PC-3 (cell line): ENCODE results near the gene COPS3. TPM values are rescaled to one million over a fixed set of nuclear protein-coding genes. Genes with fewer than 3 reads are reported as not detected.

Experiments used
- ATAC-seq: fragments of 200-7000 bp; cut with Tn5 transposase; 2 replicates; pipeline ENCODE4 v1.9.1; 2020; ENCODE audit warnings: mild to moderate bottlenecking, moderate library complexity
- Bru-seq: library from RNA; stranded (reverse); fragments of 400-500 nt; gene quantifications from one replicate; lab custom pipeline; 2021; lab: Mats Ljungman, UMichigan
- BruChase-seq, 2 experiments: library from RNA; stranded (reverse); fragments of 400-500 nt; gene quantifications; one replicate each; lab custom pipeline; 2021; lab: Mats Ljungman, UMichigan
- BruUV-seq: library from RNA; stranded (reverse); fragments of 400-500 nt; replicated peaks from 2 replicates; lab custom pipeline; 2021; lab: Mats Ljungman, UMichigan
- CTCF ChIA-PET: fragments of 300-600 bp; sonication (Branson Sonifier 250); formaldehyde crosslinking; loops from one replicate; lab custom pipeline; 2022; ENCODE audit warnings: antibody characterized with exemption; lab: Charles Lee
- POLR2A ChIA-PET: fragments of 300-600 bp; sonication (Branson Sonifier 250); formaldehyde crosslinking; loops from one replicate; lab custom pipeline; 2022; ENCODE audit warnings: antibody characterized with exemption; ENCODE audit not compliant: unreplicated experiment; lab: Charles Lee
- DNase-seq: peaks from one replicate; pipeline ENCODE4 v3.0.0-alpha.2; 2015
- H2AFZ ChIP-seq: fragments of 300-600 bp; sonication (generic); 2 replicates; pipeline ENCODE4 v1.6.0; 2016; ENCODE audit warnings: antibody characterized with exemption, low read length
- H3F3A ChIP-seq: fragments of 300-600 bp; sonication (generic); one replicate; pipeline ENCODE4 v1.6.0; 2017; ENCODE audit warnings: antibody characterized with exemption, low read length, control low read depth, mild to moderate bottlenecking; ENCODE audit not compliant: unreplicated experiment
- H3K27ac ChIP-seq: fragments of 300-600 bp; sonication (generic); 2 replicates; pipeline ENCODE4 v1.5.1; 2016; ENCODE audit warnings: mild to moderate bottlenecking, low read length
- H3K27me3 ChIP-seq: fragments of 300-600 bp; sonication (generic); 2 replicates; pipeline ENCODE4 v1.6.1; 2016; ENCODE audit warnings: low read length, mixed read lengths
- H3K36me3 ChIP-seq: fragments of 300-600 bp; sonication (generic); 2 replicates; pipeline ENCODE4 v1.6.1; 2016; ENCODE audit warnings: low read depth, mixed run types, low read length, mixed read lengths
- H3K4me1 ChIP-seq: fragments of 300-600 bp; sonication (generic); 2 replicates; pipeline ENCODE4 v1.5.1; 2016; ENCODE audit warnings: low read length; ENCODE audit not compliant: insufficient read depth
- H3K4me2 ChIP-seq: fragments of 300-600 bp; sonication (generic); 2 replicates; pipeline ENCODE4 v1.6.0; 2016; ENCODE audit warnings: low read length
- H3K4me3 ChIP-seq: fragments of 300-600 bp; sonication (generic); 2 replicates; pipeline ENCODE4 v1.5.1; 2016; ENCODE audit warnings: mild to moderate bottlenecking, low read length, mixed read lengths
- H3K79me2 ChIP-seq: fragments of 300-600 bp; sonication (generic); 2 replicates; pipeline ENCODE4 v1.6.1; 2017; ENCODE audit warnings: low read length, mixed read lengths
- H3K9ac ChIP-seq: fragments of 300-600 bp; sonication (generic); 2 replicates; pipeline ENCODE4 v1.6.0; 2016; ENCODE audit warnings: mild to moderate bottlenecking, low read length
- H3K9me2 ChIP-seq: fragments of 300-600 bp; sonication (generic); replicated peaks from 2 replicates; pipeline ENCODE4 v1.6.1; 2016; ENCODE audit warnings: mixed run types, low read length, mixed read lengths
- H3K9me3 ChIP-seq: fragments of 300-600 bp; sonication (generic); 2 replicates; pipeline ENCODE4 v1.6.1; 2016; ENCODE audit warnings: low read length, mixed read lengths
- H4K20me1 ChIP-seq: fragments of 300-600 bp; sonication (generic); 2 replicates; pipeline ENCODE4 v1.6.1; 2016; ENCODE audit warnings: low read length, mixed read lengths
- EZH2 ChIP-seq: fragments of 300-600 bp; sonication (generic); IDR thresholded peaks from one replicate; pipeline ENCODE4 v1.6.1; 2017; ENCODE audit warnings: antibody characterized with exemption, mild to moderate bottlenecking, low read length; ENCODE audit not compliant: unreplicated experiment
- EZH2phosphoT487 ChIP-seq: fragments of 300-600 bp; sonication (generic); IDR thresholded peaks from 2 replicates; pipeline ENCODE4 v1.6.1; 2018; ENCODE audit warnings: mild to moderate bottlenecking, antibody characterized with exemption, low read length, borderline replicate concordance
- intact Hi-C: fragments of 100-400 bp; cut with micrococcal nuclease; formaldehyde crosslinking; loops from 2 replicates; pipeline ENCODE4 v1.9.0; 2023
- long read RNA-seq: library from polyadenylated mRNA; unstranded; transcript quantifications from one replicate; pipeline ENCODE4 v2.0.0, GENCODE V29; 2021; ENCODE audit not compliant: unreplicated experiment
- total RNA-seq: library from RNA; depleted of rRNA; stranded (reverse); fragments of >200 nt; gene quantifications from 2 replicates; pipeline ENCODE4 v1.2.3, GENCODE V29; 2014; rRNA removed
- TF ChIP-seq, protein P1 (sequence below): fragments of 300-600 bp; sonication (generic); conservative IDR thresholded peaks from 2 replicates; pipeline ENCODE4 v1.5.1; 2017; ENCODE audit warnings: antibody characterized with exemption, low read depth, mild to moderate bottlenecking, low read length

The COPS3 gene
- 178 and 205 TPM in 2 replicates for total RNA-seq
- Bru-seq, nascent RNA, result percentile 76 among the genes with signal in this experiment
- percentile 84 among the genes with signal in this experiment for BruChase-seq, experiment 1, labeled RNA remaining after a 6-hour chase
- percentile 73 among the genes with signal in this experiment for BruChase-seq, experiment 2, labeled RNA remaining after a 2-hour chase
- long read RNA-seq, transcript COPS3-201 (12 exons, 1,641 nt), result major isoform, 58 of 84 reads
- long read RNA-seq, partial matches to known transcripts, result 1 of 84 reads
- long read RNA-seq, other reads (novel, unspliced or antisense), result 23 of 84 reads

DNA sequence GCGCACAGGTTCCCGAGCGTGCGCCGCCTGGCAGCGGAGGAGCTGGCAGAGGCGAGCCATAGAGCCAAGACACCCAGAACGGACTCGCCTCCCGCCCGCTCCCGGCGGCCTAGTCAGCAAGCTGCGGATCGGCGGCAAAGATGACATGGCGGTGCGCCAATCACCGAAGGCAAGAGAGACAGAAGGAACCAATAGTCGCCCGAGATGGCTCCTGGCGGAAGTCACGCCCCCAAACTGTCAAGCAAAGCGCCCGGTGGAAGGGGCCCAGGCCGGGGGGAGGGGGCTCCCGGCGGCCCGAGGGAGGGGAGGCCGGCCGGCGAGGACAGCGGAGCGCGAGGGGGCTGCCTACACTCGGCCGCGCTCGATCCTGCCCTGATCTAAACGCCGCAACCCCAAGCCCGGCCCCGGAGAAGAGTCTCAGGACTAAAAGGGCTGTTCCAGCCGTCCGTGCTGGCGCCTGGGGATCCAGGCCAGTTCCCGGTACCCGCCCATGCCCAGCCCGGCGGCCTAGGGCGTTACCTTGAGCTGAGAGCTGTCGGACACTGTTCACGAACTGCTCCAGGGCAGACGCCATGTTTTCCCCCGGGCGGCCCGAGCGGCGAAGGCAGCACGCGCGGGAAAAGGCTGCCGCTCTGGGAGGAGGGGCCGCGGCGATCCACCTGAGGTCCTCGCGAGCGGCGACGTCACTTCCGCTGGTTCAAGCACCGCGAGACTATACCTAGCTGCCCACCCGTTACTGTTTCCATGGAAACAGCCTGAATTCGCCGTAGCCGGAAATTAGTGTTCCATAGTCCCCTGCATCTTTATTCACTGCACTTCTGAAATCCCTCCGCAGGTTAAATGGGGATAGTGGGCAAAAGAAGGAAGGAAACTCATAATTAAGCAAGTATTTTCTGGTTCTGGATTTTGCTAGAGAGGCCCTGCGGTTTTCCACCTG is at the start of gene COPS3:
COPS3 (minus strand) TSS at position 634 of the 937 bp plus-strand sequence; CDS start at position 574, 60 bp downstream.
- Histone ChIP-seq H3F3A (no peaks in the 10 kb centered on the region), H2AFZ (peak within 1 kb of the TSS; percentile 93), H3K9ac (peak within 1 kb of the TSS; percentile 98), H3K4me2 (peak within 1 kb of the TSS; percentile 89), H3K79me2 (peaks cover 50% of the 10 kb centered on the region), H3K4me3 (peak within 1 kb of the TSS; percentile 82), H3K4me1 (peaks cover 16% of the 10 kb centered on the region), H3K27me3 (no peaks in the 10 kb centered on the region), H3K9me3 (no peaks in the 10 kb centered on the region), H3K27ac (peak within 1 kb of the TSS; percentile 88), H4K20me1 (peaks cover 39% of the 10 kb centered on the region), H3K36me3 (peaks cover 7% of the 10 kb centered on the region; the same call in 1 of the 2 replicates), H3K9me2 (no peaks in the 10 kb centered on the region)
- intact Hi-C loops, result loop anchor here (5.0 kb wide), 1 partner anchor 44 kb away; the partner anchor contains the start of gene FLCN
- ChIA-PET POLR2A (interaction anchor here (0.7 kb wide), 2 partner anchors 12 to 46 kb away, joined by 3 to 4 read pairs; no protein-coding TSS in a partner anchor), CTCF (interaction anchor here (0.6 to 0.7 kb wide), 3 partner anchors 40 to 290 kb away, joined by 3 to 5 read pairs (median 4); no protein-coding TSS in a partner anchor)
- ATAC-seq (peak; percentile 93), DNase-seq (peak; percentile 99)
- BruUV-seq, result no TSS peak
- TF ChIP-seq EZH2phosphoT487, result no peak
- no peak for TF ChIP-seq EZH2
- TF ChIP-seq, protein P1, sequence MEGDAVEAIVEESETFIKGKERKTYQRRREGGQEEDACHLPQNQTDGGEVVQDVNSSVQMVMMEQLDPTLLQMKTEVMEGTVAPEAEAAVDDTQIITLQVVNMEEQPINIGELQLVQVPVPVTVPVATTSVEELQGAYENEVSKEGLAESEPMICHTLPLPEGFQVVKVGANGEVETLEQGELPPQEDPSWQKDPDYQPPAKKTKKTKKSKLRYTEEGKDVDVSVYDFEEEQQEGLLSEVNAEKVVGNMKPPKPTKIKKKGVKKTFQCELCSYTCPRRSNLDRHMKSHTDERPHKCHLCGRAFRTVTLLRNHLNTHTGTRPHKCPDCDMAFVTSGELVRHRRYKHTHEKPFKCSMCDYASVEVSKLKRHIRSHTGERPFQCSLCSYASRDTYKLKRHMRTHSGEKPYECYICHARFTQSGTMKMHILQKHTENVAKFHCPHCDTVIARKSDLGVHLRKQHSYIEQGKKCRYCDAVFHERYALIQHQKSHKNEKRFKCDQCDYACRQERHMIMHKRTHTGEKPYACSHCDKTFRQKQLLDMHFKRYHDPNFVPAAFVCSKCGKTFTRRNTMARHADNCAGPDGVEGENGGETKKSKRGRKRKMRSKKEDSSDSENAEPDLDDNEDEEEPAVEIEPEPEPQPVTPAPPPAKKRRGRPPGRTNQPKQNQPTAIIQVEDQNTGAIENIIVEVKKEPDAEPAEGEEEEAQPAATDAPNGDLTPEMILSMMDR, result no peak

- Histone ChIP-seq H3K9me3 (no peaks in the 10 kb centered on the region), H3K4me2 (no peak overlapping the region), H3K27me3 (no peaks in the 10 kb centered on the region), H2AFZ (no peak overlapping the region), H3K27ac (no peak overlapping the region), H3K9me2 (no peaks in the 10 kb centered on the region), H4K20me1 (no peaks in the 10 kb centered on the region), H3K36me3 (no peaks in the 10 kb centered on the region), H3K9ac (no peak overlapping the region), H3K4me3 (no peak overlapping the region), H3K4me1 (no peaks in the 10 kb centered on the region), H3K79me2 (no peaks in the 10 kb centered on the region), H3F3A (no peaks in the 10 kb centered on the region)
- DNase-seq (no peak), ATAC-seq (no peak)
- CTCF ChIA-PET, result no interaction called here
- POLR2A ChIA-PET, result no interaction called here
- no peak for TF ChIP-seq EZH2
- BruUV-seq, result no TSS peak
- intact Hi-C loops, result no loop called here
Measured at GRCh38 chr17:17328251-17328650, 47.2 kb upstream of the COPS3 start.

- ChIA-PET CTCF (no interaction called here), POLR2A (no interaction called here)
- BruUV-seq, result no TSS peak
- H3K4me1 ChIP-seq, result no peaks in the 10 kb centered on the region
- no peak overlapping the region for H3K4me2 ChIP-seq
- H3K4me3 ChIP-seq, result no peak overlapping the region
- intact Hi-C loops, result no loop called here
- no peaks in the 10 kb centered on the region for H3K9me2 ChIP-seq
- H3K27ac ChIP-seq, result no peak overlapping the region
- no peaks in the 10 kb centered on the region for H3F3A ChIP-seq
- H4K20me1 ChIP-seq, result no peaks in the 10 kb centered on the region
- ATAC-seq, result no peak
- TF ChIP-seq EZH2phosphoT487 (no peak), EZH2 (no peak)
- TF ChIP-seq, protein P1, result no peak
- no peaks in the 10 kb centered on the region for H3K9me3 ChIP-seq
- no peak overlapping the region for H2AFZ ChIP-seq
- no peak overlapping the region for H3K9ac ChIP-seq
- H3K36me3 ChIP-seq, result no peaks in the 10 kb centered on the region
- H3K79me2 ChIP-seq, result no peaks in the 10 kb centered on the region
- no peaks in the 10 kb centered on the region for H3K27me3 ChIP-seq
- no peak for DNase-seq
Measured at GRCh38 chr17:17326275-17326875, 45.3 kb upstream of the COPS3 start.
